HEK293 (cell line): ENCODE results near the gene GCLM.

Source experiments
- BCL11B ChIP-seq: fragments of 450-650 bp; formaldehyde crosslinking; IDR thresholded peaks from 2 replicates; pipeline ENCODE4 v1.5.1; 2016; ENCODE audit warnings: low read depth, missing biosample characterization, missing genetic modification characterization
- MEIS1 ChIP-seq: sonication (generic); formaldehyde crosslinking; IDR thresholded peaks from 2 replicates; pipeline ENCODE4 v1.8.1; 2022; ENCODE audit warnings: missing genetic modification reagents, mild to moderate bottlenecking, borderline replicate concordance
- OVOL3 ChIP-seq: fragments of 450-650 bp; formaldehyde crosslinking; IDR thresholded peaks from 2 replicates; pipeline ENCODE4 v1.5.1; 2016; ENCODE audit warnings: missing biosample characterization, missing genetic modification characterization
- SP2 ChIP-seq: fragments of 450-650 bp; formaldehyde crosslinking; IDR thresholded peaks from 2 replicates; pipeline ENCODE4 v1.5.1; 2016; ENCODE audit warnings: missing biosample characterization, missing genetic modification characterization
- TRIM28 ChIP-seq: IDR thresholded peaks from 2 replicates; pipeline ENCODE4 v1.6.1; 2011; ENCODE audit warnings: low read length, control low read depth, borderline replicate concordance
- YY2 ChIP-seq: fragments of 450-650 bp; formaldehyde crosslinking; IDR thresholded peaks from 2 replicates; pipeline ENCODE4 v1.5.1; 2016; ENCODE audit warnings: missing biosample characterization, missing genetic modification characterization
- ZBTB10 ChIP-seq: fragments of 450-650 bp; formaldehyde crosslinking; IDR thresholded peaks from 2 replicates; pipeline ENCODE4 v1.5.1; 2016; ENCODE audit warnings: missing biosample characterization, missing genetic modification characterization
- ZBTB21 ChIP-seq: fragments of 450-650 bp; formaldehyde crosslinking; IDR thresholded peaks from 2 replicates; pipeline ENCODE4 v1.5.1; 2017; ENCODE audit warnings: missing biosample characterization, missing genetic modification characterization
- ZEB2 ChIP-seq: fragments of 450-650 bp; formaldehyde crosslinking; IDR thresholded peaks from 2 replicates; pipeline ENCODE4 v1.5.1; 2016; ENCODE audit warnings: missing biosample characterization, missing genetic modification characterization
- ZFP41 ChIP-seq: fragments of 450-650 bp; formaldehyde crosslinking; IDR thresholded peaks from 2 replicates; pipeline ENCODE4 v1.5.1; 2016; ENCODE audit warnings: missing biosample characterization, missing genetic modification characterization, borderline replicate concordance
- ZNF10 ChIP-seq: fragments of 450-650 bp; formaldehyde crosslinking; IDR thresholded peaks from 2 replicates; pipeline ENCODE4 v1.5.1; 2017; ENCODE audit warnings: missing biosample characterization, missing genetic modification characterization
- ZNF132 ChIP-seq: fragments of 450-650 bp; formaldehyde crosslinking; IDR thresholded peaks from 2 replicates; pipeline ENCODE4 v1.5.1; 2017; ENCODE audit warnings: missing biosample characterization, missing genetic modification characterization, borderline replicate concordance
- ZNF146 ChIP-seq: fragments of 450-650 bp; formaldehyde crosslinking; IDR thresholded peaks from 2 replicates; pipeline ENCODE4 v1.5.1; 2016; ENCODE audit warnings: missing biosample characterization, missing genetic modification characterization
- ZNF157 ChIP-seq: fragments of 450-650 bp; formaldehyde crosslinking; IDR thresholded peaks from 2 replicates; pipeline ENCODE4 v1.5.1; 2016; ENCODE audit warnings: missing biosample characterization, missing genetic modification characterization
- ZNF169 ChIP-seq: fragments of 450-650 bp; formaldehyde crosslinking; IDR thresholded peaks from 2 replicates; pipeline ENCODE4 v1.5.1; 2016; ENCODE audit warnings: missing biosample characterization, missing genetic modification characterization
- ZNF2 ChIP-seq: fragments of 450-650 bp; formaldehyde crosslinking; IDR thresholded peaks from 2 replicates; pipeline ENCODE4 v1.5.1; 2016; ENCODE audit warnings: missing biosample characterization, missing genetic modification characterization
- ZNF202 ChIP-seq: fragments of 450-650 bp; formaldehyde crosslinking; IDR thresholded peaks from 2 replicates; pipeline ENCODE4 v1.5.1; 2016; ENCODE audit warnings: missing biosample characterization, missing genetic modification characterization, borderline replicate concordance
- ZNF266 ChIP-seq: fragments of 450-650 bp; formaldehyde crosslinking; IDR thresholded peaks from 2 replicates; pipeline ENCODE4 v1.5.1; 2016; ENCODE audit warnings: missing biosample characterization, missing genetic modification characterization, low read depth
- ZNF292 ChIP-seq: fragments of 450-650 bp; formaldehyde crosslinking; IDR thresholded peaks from 2 replicates; pipeline ENCODE4 v1.5.1; 2016; ENCODE audit warnings: low read depth, missing biosample characterization, missing genetic modification characterization, borderline replicate concordance
- ZNF335 ChIP-seq: fragments of 450-650 bp; formaldehyde crosslinking; conservative IDR thresholded peaks from 2 replicates; pipeline ENCODE4 v1.5.1; 2016; ENCODE audit warnings: missing biosample characterization, missing genetic modification characterization
- ZNF354C ChIP-seq: fragments of 450-650 bp; formaldehyde crosslinking; IDR thresholded peaks from 2 replicates; pipeline ENCODE4 v1.5.1; 2016; ENCODE audit warnings: missing biosample characterization, missing genetic modification characterization, low read depth, borderline replicate concordance
- ZNF362 ChIP-seq: fragments of 450-650 bp; formaldehyde crosslinking; IDR thresholded peaks from 2 replicates; pipeline ENCODE4 v1.5.1; 2016; ENCODE audit warnings: missing biosample characterization, missing genetic modification characterization
- ZNF37A ChIP-seq: fragments of 450-650 bp; IDR thresholded peaks from 2 replicates; pipeline ENCODE4 v1.5.1; 2018; ENCODE audit warnings: missing biosample characterization, missing genetic modification characterization
- ZNF416 ChIP-seq: fragments of 450-650 bp; formaldehyde crosslinking; IDR thresholded peaks from 2 replicates; pipeline ENCODE4 v1.5.1; 2016; ENCODE audit warnings: missing biosample characterization, missing genetic modification characterization
- ZNF544 ChIP-seq: fragments of 450-650 bp; formaldehyde crosslinking; IDR thresholded peaks from 2 replicates; pipeline ENCODE4 v1.5.0; 2017; ENCODE audit warnings: missing biosample characterization, missing genetic modification characterization
- ZNF629 ChIP-seq: fragments of 450-650 bp; formaldehyde crosslinking; IDR thresholded peaks from 2 replicates; pipeline ENCODE4 v1.5.1; 2017; ENCODE audit warnings: missing biosample characterization, missing genetic modification characterization
- ZNF664 ChIP-seq: fragments of 450-650 bp; formaldehyde crosslinking; IDR thresholded peaks from 2 replicates; pipeline ENCODE4 v1.5.1; 2016; ENCODE audit warnings: missing biosample characterization, missing genetic modification characterization
- ZNF677 ChIP-seq: fragments of 450-650 bp; IDR thresholded peaks from 2 replicates; pipeline ENCODE4 v1.5.0; 2018; ENCODE audit warnings: missing biosample characterization, mild to moderate bottlenecking, missing genetic modification characterization, moderate library complexity
- ZNF692 ChIP-seq: fragments of 450-650 bp; formaldehyde crosslinking; IDR thresholded peaks from 2 replicates; pipeline ENCODE4 v1.5.1; 2016; ENCODE audit warnings: missing biosample characterization, missing genetic modification characterization
- ZNF776 ChIP-seq: fragments of 450-650 bp; formaldehyde crosslinking; IDR thresholded peaks from 2 replicates; pipeline ENCODE4 v1.5.0; 2017; ENCODE audit warnings: missing biosample characterization, missing genetic modification characterization, borderline replicate concordance
- TF ChIP-seq, protein P1 (sequence below): fragments of 450-650 bp; formaldehyde crosslinking; IDR thresholded peaks from 2 replicates; pipeline ENCODE4 v1.5.1; 2016; ENCODE audit warnings: missing biosample characterization, missing genetic modification characterization
- TF ChIP-seq, protein P2 (sequence below): fragments of 450-650 bp; formaldehyde crosslinking; IDR thresholded peaks from 2 replicates; pipeline ENCODE4 v1.5.1; 2017; ENCODE audit warnings: missing biosample characterization, missing genetic modification characterization

The GCLM gene

DNA sequence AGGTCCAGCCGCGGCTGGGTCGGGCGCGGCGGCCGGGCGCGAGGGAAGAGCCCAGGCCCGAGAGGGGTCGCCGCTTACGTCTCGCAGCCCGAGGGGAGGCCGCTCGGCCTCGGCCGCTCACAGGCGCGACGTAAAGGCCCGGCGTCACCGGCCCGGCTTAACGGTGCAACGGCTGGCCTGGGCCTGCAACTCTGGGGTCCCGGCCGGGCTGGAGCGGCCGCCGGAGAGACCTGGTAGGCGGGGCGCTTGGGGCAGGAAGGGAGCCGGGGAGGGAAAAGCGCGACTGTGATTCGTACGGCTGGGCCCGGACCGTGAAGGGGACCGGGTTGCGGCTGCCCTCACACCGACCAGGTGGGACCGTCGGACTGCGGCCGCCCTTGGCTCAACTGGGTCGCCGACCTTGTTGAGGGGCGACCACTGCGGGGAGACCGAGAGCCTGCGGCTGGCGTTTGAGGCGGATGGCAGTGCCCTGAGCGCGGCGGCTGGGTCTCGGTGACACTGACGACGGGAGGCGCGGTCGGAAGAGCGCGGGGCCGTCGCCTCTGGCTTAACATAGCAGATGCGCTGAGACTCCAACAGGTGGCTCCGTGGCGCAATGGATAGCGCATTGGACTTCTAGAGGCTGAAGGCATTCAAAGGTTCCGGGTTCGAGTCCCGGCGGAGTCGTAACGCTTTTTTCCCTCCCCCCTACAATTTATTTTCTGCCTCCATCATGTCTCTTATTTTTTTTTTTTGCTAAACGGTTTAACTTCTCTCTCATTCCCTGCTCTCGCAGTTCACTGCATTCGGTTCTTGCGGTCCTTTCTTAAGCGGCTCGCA lies 62.0 kb downstream of the GCLM start (continued):
- TF ChIP-seq SP2 (tag by site-specific recombination) (peak; percentile 65), ZNF664 (tag by site-specific recombination) (no peak), ZNF335 (tag by site-specific recombination) (peak; percentile 98), ZNF157 (tag by site-specific recombination) (no peak), TRIM28 (peak; percentile 45; the same call in 1 of the 2 replicates), ZNF37A (tag by site-specific recombination) (no peak), ZNF169 (tag by site-specific recombination) (no peak), ZNF2 (tag by site-specific recombination) (peak; percentile 90; the same call in 1 of the 2 replicates), OVOL3 (tag by site-specific recombination) (peak; percentile 44; the same call in 1 of the 2 replicates), BCL11B (peak; percentile 19; the same call in 1 of the 2 replicates), ZEB2 (peak; percentile 98), ZNF266 (tag by site-specific recombination) (no peak), ZBTB21 (tag by site-specific recombination) (peak; percentile 44; the same call in 1 of the 2 replicates), ZNF677 (tag by site-specific recombination) (no peak), ZBTB10 (tag by site-specific recombination) (no peak; the same call in 1 of the 2 replicates), ZNF202 (tag by site-specific recombination) (no peak), ZNF629 (tag by site-specific recombination) (peak; percentile 76), YY2 (tag by site-specific recombination) (peak; percentile 57), ZNF354C (no peak), MEIS1 (no peak; the same call in 1 of the 2 replicates), ZNF146 (peak; percentile 45; the same call in 1 of the 2 replicates), ZNF292 (tag by site-specific recombination) (no peak), ZNF776 (tag by site-specific recombination) (no peak), ZNF416 (tag by site-specific recombination) (no peak), ZNF544 (tag by site-specific recombination) (no peak), ZNF362 (tag by site-specific recombination) (peak; percentile 97), ZNF132 (tag by site-specific recombination) (no peak), ZNF692 (tag by site-specific recombination) (peak; percentile 81), ZFP41 (tag by site-specific recombination) (peak; percentile 73; the same call in 1 of the 2 replicates), ZNF10 (no peak)
- TF ChIP-seq, protein P1, sequence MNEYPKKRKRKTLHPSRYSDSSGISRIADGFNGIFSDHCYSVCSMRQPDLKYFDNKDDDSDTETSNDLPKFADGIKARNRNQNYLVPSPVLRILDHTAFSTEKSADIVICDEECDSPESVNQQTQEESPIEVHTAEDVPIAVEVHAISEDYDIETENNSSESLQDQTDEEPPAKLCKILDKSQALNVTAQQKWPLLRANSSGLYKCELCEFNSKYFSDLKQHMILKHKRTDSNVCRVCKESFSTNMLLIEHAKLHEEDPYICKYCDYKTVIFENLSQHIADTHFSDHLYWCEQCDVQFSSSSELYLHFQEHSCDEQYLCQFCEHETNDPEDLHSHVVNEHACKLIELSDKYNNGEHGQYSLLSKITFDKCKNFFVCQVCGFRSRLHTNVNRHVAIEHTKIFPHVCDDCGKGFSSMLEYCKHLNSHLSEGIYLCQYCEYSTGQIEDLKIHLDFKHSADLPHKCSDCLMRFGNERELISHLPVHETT (tag by site-specific recombination), result peak; percentile 86
- TF ChIP-seq, protein P2, sequence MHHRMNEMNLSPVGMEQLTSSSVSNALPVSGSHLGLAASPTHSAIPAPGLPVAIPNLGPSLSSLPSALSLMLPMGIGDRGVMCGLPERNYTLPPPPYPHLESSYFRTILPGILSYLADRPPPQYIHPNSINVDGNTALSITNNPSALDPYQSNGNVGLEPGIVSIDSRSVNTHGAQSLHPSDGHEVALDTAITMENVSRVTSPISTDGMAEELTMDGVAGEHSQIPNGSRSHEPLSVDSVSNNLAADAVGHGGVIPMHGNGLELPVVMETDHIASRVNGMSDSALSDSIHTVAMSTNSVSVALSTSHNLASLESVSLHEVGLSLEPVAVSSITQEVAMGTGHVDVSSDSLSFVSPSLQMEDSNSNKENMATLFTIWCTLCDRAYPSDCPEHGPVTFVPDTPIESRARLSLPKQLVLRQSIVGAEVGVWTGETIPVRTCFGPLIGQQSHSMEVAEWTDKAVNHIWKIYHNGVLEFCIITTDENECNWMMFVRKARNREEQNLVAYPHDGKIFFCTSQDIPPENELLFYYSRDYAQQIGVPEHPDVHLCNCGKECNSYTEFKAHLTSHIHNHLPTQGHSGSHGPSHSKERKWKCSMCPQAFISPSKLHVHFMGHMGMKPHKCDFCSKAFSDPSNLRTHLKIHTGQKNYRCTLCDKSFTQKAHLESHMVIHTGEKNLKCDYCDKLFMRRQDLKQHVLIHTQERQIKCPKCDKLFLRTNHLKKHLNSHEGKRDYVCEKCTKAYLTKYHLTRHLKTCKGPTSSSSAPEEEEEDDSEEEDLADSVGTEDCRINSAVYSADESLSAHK, result 0 out of 2 replicates have a peak, but pooled peaks have one; percentile 8
